ENCODE data around the gene DCDC2B. TPM values are rescaled to one million over a fixed set of nuclear protein-coding genes. Genes with fewer than 3 reads are reported as not detected.

Gene DCDC2B
- total RNA-seq, 1 donor from 2014 or later, result not detected

DNA sequence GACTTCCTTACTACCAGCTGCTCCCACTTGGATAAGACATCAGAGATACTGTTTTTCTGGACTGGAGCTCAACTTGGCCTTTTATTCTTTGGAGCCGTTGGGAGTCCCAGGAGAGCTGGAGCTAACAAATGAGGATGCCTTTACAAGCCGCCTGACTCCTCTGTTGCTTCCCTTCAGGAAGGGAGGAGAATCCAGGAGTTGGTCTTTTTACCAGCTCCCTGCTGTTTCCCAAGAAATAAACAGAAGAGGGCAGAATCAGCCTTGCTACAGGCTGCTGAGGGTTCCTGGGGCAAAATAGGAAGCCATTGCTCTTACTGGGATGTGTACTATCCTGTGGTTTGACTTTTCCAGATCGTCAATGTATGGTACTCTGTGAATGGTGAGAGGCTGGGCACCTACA lies 14.8 kb downstream of the DCDC2B start:
- ATAC-seq, result no peak
- Histone ChIP-seq H3K27ac (peak overlapping the region; percentile 97), H3K27me3 (no peaks in the 10 kb centered on the region), H3K4me1 (peaks cover 24% of the 10 kb centered on the region), H3K9me3 (no peaks in the 10 kb centered on the region), H3K36me3 (peaks cover 48% of the 10 kb centered on the region), H3K4me3 (peak overlapping the region; percentile 92)
- no peak for DNase-seq
- intact Hi-C loops (cut with DNase I), result no loop called here
- TF ChIP-seq, protein P1, sequence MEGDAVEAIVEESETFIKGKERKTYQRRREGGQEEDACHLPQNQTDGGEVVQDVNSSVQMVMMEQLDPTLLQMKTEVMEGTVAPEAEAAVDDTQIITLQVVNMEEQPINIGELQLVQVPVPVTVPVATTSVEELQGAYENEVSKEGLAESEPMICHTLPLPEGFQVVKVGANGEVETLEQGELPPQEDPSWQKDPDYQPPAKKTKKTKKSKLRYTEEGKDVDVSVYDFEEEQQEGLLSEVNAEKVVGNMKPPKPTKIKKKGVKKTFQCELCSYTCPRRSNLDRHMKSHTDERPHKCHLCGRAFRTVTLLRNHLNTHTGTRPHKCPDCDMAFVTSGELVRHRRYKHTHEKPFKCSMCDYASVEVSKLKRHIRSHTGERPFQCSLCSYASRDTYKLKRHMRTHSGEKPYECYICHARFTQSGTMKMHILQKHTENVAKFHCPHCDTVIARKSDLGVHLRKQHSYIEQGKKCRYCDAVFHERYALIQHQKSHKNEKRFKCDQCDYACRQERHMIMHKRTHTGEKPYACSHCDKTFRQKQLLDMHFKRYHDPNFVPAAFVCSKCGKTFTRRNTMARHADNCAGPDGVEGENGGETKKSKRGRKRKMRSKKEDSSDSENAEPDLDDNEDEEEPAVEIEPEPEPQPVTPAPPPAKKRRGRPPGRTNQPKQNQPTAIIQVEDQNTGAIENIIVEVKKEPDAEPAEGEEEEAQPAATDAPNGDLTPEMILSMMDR (IDR thresholded peaks at IDR 0.05), result no peak

DNA sequence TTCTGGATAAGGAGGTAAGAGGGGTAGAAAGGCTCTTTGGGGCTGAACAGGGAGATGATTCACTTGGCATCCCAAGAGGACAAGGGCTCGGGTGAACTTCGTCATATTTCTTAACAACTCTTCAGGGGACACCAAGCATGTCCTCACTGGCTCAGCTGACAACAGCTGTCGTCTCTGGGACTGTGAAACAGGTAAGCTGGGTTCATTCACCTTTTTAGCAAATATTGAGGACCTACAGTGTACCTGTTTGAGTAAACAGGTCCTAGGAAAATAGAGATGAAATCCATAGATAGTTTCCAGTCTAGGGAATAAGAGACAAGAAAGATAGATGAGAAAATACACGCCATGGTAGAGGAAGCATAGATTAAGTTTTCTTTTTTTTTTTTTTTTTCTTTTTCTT lies 15.4 kb downstream of the DCDC2B start:
- Histone ChIP-seq H3K36me3 (peaks cover 54% of the 10 kb centered on the region), H3K27ac (no peak overlapping the region), H3K4me3 (no peak overlapping the region), H3K9me3 (no peaks in the 10 kb centered on the region), H3K27me3 (no peaks in the 10 kb centered on the region), H3K4me1 (peaks cover 24% of the 10 kb centered on the region)
- DNase-seq, result no peak
- intact Hi-C loops (cut with DNase I), result no loop called here
- TF ChIP-seq, protein P1 (IDR thresholded peaks at IDR 0.05), result no peak
- ATAC-seq, result no peak

DNA sequence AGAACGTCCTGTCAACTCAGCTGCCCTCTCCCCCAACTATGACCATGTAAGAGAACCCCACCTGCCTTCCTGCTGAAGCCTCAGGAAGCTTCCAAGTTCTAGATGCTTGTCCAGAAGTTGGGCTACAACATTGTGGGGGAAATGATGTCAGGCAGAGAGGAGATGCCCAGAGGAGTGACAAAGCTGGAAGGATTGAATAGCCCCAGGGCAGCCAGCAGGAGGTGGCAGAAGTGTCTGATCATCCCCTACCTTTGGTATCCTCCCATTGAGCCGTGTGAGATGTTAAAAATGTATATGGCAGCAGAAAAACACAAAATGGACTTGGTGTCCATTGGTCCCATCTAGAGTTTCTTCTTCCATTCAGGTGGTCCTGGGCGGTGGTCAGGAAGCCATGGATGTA lies 19.9 kb downstream of the DCDC2B start:
- ATAC-seq, result no peak
- no peaks in the 10 kb centered on the region for H3K9me3 ChIP-seq
- no peak overlapping the region for H3K27ac ChIP-seq
- intact Hi-C loops (cut with DNase I), result no loop called here
- H3K4me3 ChIP-seq, result no peak overlapping the region
- no peak for DNase-seq
- H3K27me3 ChIP-seq, result no peaks in the 10 kb centered on the region
- peaks cover 91% of the 10 kb centered on the region for H3K36me3 ChIP-seq
- TF ChIP-seq, protein P1 (IDR thresholded peaks at IDR 0.05), result no peak
- peaks cover 5% of the 10 kb centered on the region for H3K4me1 ChIP-seq

DNA sequence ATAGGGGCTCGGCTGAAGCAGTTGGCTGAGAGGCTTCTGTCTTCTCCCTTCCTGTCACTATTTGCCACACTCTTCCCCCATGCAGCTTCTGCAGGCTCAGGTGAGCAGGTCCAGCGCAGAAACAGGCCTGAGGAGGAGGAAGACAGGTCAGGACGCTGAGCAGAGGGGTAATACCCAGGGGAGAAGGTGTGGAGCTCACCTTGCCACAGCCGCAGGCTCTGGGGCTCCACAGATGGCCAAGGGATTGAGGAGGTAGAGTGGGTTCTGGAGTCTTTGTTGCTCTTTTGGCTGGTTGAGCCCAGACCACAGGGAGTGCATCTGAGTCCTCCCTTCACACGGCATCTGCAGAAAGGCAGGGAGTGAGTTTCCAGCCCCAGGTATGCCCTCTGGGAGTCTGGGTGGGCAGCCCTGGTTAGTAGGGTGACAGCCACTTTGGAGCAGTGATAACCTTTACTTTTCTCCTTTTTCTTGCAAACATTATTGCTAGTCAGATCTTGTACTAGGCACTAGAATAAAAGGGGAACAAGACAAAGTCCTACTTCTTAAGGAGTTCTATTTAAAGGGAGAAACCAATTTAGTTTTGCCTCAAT lies 23.0 kb downstream of the DCDC2B start:
- Histone ChIP-seq H3K27ac (no peak overlapping the region), H3K4me3 (no peak overlapping the region), H3K27me3 (no peaks in the 10 kb centered on the region), H3K36me3 (peaks cover 60% of the 10 kb centered on the region), H3K4me1 (no peaks in the 10 kb centered on the region), H3K9me3 (no peaks in the 10 kb centered on the region)
- no peak for ATAC-seq
- DNase-seq, result no peak
- TF ChIP-seq, protein P1 (IDR thresholded peaks at IDR 0.05), result no peak
- intact Hi-C loops (cut with DNase I), result no loop called here

DNA sequence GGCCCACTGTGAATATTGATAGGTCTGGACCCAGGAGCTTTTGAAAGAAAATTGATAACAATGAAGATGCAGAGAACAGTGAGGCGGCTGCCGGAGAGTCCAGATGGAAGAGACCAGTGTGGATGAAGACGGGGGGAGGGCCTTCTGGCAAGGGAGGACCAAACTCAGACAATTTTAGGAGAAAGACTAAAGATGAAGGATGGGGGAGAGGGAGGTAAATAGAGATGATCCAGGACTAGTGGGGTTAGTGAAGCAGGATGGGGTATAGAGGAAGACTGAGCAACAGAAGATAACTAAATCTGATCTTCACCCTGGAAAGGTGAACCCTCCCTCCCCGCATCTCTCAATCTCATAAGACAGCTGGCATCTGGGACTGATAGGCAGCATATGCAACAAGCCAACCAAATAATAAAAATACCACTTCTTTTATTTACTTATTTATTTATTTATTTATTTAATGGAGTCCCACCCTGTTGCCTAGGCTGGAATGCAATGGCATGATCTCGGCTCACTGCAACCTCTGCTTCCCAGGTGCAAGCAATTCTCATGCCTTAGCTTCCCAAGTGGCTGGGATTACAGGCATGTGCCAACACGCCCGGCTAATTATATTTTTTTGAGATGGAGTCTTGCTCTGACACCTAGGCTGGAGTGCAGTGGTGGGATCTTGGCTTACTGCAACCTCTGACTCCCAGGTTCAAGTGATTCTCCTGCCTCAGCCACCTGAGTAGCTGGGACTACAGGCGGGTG lies 23.8 kb downstream of the DCDC2B start:
- peaks cover 52% of the 10 kb centered on the region for H3K36me3 ChIP-seq
- TF ChIP-seq, protein P1 (IDR thresholded peaks at IDR 0.05), result no peak
- intact Hi-C loops (cut with DNase I), result no loop called here
- no peaks in the 10 kb centered on the region for H3K4me1 ChIP-seq
- ATAC-seq (no peak), DNase-seq (no peak)
- H3K4me3 ChIP-seq, result no peak overlapping the region
- H3K9me3 ChIP-seq, result no peaks in the 10 kb centered on the region
- no peak overlapping the region for H3K27ac ChIP-seq
- no peaks in the 10 kb centered on the region for H3K27me3 ChIP-seq
